IPS-18a (cell line): ENCODE data around the gene URB1.
"Not testable (repeated sequence)": the region's sequence is repeated elsewhere in the genome, so short reads cannot be mapped to it uniquely, and the experiment has no call there.

Source experiments
- H3K27ac ChIP-seq: one replicate; pipeline ENCODE4 v1.5.1; 2013; ENCODE audit warnings: low read length
- H3K27me3 ChIP-seq: one replicate; pipeline ENCODE4 v1.6.1; 2013; ENCODE audit warnings: mild to moderate bottlenecking, low read length; ENCODE audit not compliant: control insufficient read depth, insufficient read depth
- H3K36me3 ChIP-seq: one replicate; pipeline ENCODE4 v1.6.1; 2013; ENCODE audit warnings: low read depth, low read length; ENCODE audit not compliant: control insufficient read depth
- H3K4me1 ChIP-seq: one replicate; pipeline ENCODE4 v1.6.1; 2013; ENCODE audit warnings: low read depth, low read length; ENCODE audit not compliant: control insufficient read depth
- H3K4me3 ChIP-seq: one replicate; pipeline ENCODE4 v1.5.1; 2013; ENCODE audit warnings: low read length
- H3K9ac ChIP-seq: one replicate; pipeline ENCODE4 v1.6.1; 2013; ENCODE audit warnings: mild to moderate bottlenecking, low read length, moderate library complexity
- H3K9me3 ChIP-seq: one replicate; pipeline ENCODE4 v1.6.1; 2013; ENCODE audit warnings: low read depth, low read length; ENCODE audit not compliant: control insufficient read depth

URB1 gene

DNA sequence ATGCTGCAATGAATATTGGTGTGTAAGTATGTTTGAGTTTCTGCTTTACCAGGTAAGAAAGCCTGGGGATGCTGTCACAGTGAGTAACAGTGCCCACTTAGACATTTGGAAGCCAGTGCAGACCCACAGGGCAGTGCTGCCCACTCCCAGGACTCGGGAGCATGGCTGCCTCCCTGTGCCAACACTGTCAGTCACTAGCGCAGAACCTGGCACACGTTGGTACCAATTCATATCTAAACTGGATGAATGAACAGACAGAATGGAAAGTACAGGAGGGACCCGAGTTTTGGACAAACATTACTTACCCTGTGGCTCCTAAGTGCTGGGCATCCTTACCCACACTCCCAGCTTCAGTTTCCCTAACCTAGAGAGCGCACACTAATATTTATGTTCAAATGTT, 18.1 kb upstream of the URB1 start:
- Histone ChIP-seq H3K9me3 (no peaks in the 10 kb centered on the region), H3K4me1 (peaks cover 14% of the 10 kb centered on the region), H3K27me3 (peaks cover 65% of the 10 kb centered on the region), H3K27ac (no peak overlapping the region), H3K36me3 (no peaks in the 10 kb centered on the region), H3K9ac (no peak overlapping the region), H3K4me3 (no peak overlapping the region)

DNA sequence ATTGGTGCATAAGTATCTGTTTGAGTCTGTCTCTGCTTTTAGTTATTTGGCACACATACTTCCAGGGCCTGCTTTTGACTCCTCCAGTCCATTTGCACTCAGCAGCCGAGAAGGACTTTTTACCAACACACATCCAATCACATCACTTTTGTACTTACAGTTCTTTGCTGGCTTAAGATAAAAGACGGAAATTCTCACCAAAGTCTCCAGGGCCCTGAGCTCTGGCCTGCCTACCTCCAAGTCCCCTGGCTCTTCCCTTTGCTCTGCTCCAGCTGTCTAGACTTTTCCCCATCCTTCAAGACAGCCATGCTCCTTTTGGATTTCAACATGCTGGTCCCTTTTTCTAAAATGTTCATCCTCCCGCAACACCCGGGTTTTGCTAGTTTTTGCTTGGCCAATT, 17.5 kb upstream of the URB1 start:
- peaks cover 59% of the 10 kb centered on the region for H3K27me3 ChIP-seq
- H3K9me3 ChIP-seq: no peaks in the 10 kb centered on the region
- no peak overlapping the region for H3K4me3 ChIP-seq
- H3K27ac ChIP-seq: no peak overlapping the region
- H3K4me1 ChIP-seq: peaks cover 7% of the 10 kb centered on the region
- H3K9ac ChIP-seq: no peak overlapping the region
- no peaks in the 10 kb centered on the region for H3K36me3 ChIP-seq

DNA sequence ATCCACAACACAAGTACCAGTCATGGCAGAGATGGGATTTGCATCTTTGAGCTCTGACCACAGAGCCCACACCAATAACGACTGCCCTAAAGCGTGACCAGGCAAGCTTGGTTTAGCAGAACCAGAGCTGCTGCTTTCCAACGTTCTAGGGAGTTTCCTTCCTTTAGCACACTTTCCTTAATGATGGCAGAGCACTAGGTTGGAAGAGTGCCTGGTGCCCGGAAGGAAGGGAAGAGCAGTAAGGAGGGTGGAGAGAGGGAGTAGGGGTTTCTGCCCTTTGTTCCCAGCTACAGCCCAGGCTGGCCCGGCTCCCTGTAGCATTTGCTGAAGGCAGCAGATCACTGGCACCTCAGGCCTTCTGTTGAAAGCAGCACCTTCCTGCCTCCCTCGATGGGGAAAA, 13.6 kb upstream of the URB1 start:
- H3K4me3 ChIP-seq: no peak overlapping the region
- H3K27me3 ChIP-seq: peaks cover 20% of the 10 kb centered on the region
- H3K4me1 ChIP-seq: peaks cover 3% of the 10 kb centered on the region
- no peak overlapping the region for H3K27ac ChIP-seq
- no peak overlapping the region for H3K9ac ChIP-seq
- H3K36me3 ChIP-seq: no peaks in the 10 kb centered on the region
- H3K9me3 ChIP-seq: no peaks in the 10 kb centered on the region

DNA sequence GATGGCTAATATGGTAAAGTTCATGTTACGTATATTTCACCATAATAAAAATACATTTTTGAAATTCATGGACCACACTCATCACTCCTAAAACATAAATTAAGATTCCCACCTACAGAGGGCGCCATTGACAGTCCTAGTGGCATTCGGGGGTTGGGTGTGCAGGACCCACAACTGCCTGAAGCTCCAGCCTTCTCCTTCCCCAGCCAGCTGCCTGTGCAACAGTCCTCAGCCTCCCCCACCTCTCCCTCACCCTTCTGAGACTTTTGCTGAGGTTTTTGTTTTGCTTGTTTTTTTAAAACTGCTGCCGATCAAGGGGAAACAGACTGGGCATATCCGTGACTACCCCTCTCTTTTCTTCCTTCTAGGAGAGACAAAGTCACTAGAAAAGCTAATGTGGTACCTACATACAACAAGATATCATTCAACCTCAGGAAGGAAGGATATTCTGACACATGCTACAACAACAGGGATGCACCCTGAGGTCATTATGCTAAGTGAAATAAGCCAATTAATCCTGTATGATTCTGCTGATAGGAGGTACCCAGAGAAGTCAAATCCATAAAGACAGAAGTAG, 10.5 kb upstream of the URB1 start:
- Histone ChIP-seq H3K36me3 (no peaks in the 10 kb centered on the region), H3K4me3 (no peak overlapping the region), H3K27me3 (no peaks in the 10 kb centered on the region), H3K4me1 (peaks cover 3% of the 10 kb centered on the region), H3K9me3 (no peaks in the 10 kb centered on the region), H3K9ac (no peak overlapping the region), H3K27ac (no peak overlapping the region)

DNA sequence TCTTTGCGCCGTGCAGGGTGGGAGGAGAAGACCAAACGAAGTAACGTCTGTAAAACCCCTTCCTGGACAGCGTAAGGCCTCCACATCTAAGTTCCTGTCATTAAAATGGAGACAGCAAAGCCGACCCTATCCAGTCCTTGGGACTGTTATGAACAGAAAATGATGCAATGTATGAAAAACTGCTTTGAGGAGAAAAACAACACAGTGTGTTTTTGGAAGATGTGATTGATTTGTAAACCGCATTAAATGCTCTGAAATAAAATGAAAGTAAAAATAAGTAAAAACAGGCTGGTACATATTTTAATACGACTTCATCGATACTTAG, 827 bp upstream of the URB1 start:
- peak overlapping the region; percentile 95 for H3K4me3 ChIP-seq
- no peaks in the 10 kb centered on the region for H3K9me3 ChIP-seq
- H3K4me1 ChIP-seq: no peaks in the 10 kb centered on the region
- no peak overlapping the region for H3K27ac ChIP-seq
- peaks cover 15% of the 10 kb centered on the region for H3K27me3 ChIP-seq
- H3K36me3 ChIP-seq: no peaks in the 10 kb centered on the region
- H3K9ac ChIP-seq: peak overlapping the region; percentile 64

DNA sequence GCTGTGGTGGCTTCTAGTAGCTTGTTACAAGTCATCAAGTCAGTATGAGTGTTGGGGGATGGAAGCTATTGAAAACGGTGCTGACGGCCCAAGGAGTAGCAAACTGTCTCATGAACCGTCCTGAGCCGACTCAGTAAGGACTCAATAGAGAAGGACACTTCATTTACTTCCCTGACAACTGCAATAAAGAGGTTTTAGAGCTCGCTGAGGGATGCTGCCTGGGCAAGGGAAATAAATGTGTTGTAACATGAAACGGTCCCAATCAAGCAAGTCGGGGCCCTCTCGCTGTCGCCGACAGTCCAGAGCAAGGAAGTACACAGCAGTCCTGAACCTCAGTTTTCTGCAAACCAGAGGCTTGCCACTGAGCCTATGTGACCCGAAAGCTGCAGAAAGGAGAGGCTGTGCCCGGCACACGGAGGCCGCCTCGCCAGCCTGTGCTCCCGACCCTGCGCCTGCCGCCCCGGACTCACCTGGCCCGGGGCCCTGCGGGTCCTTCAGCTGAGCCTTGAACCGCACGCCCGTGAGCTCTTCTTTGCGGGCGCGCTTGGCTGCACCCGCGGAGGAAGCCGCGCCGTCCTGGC, 423 bp downstream of the URB1 start:
- no peaks in the 10 kb centered on the region for H3K36me3 ChIP-seq
- peaks cover 15% of the 10 kb centered on the region for H3K27me3 ChIP-seq
- H3K27ac ChIP-seq: no peak overlapping the region
- no peaks in the 10 kb centered on the region for H3K4me1 ChIP-seq
- peak overlapping the region; percentile 95 for H3K4me3 ChIP-seq
- no peaks in the 10 kb centered on the region for H3K9me3 ChIP-seq
- peak overlapping the region; percentile 76 for H3K9ac ChIP-seq

DNA sequence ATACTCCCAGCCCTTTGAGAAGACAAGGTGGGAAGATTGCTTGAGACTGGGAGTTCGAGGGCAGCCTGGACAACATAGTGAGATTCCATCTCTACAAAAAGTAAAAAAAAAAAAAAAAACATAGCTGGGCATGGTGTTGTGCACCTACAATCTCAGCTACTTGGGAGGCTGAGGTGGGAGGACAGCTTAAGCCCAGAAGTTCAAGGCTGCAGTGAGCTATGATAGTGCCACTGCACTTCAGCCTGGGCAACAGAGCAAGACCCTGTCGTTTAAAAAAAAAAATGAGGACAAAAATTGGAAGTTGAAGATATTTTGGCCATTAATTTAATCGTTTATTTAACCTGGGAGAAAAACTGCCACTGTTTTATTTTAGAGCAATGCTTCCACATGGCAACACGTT, 1.1 kb downstream of the URB1 start:
- Histone ChIP-seq H3K27ac (no peak overlapping the region), H3K4me3 (peak overlapping the region; percentile 95), H3K36me3 (no peaks in the 10 kb centered on the region), H3K9ac (peak overlapping the region; percentile 76), H3K4me1 (no peaks in the 10 kb centered on the region), H3K27me3 (peaks cover 15% of the 10 kb centered on the region), H3K9me3 (no peaks in the 10 kb centered on the region)

DNA sequence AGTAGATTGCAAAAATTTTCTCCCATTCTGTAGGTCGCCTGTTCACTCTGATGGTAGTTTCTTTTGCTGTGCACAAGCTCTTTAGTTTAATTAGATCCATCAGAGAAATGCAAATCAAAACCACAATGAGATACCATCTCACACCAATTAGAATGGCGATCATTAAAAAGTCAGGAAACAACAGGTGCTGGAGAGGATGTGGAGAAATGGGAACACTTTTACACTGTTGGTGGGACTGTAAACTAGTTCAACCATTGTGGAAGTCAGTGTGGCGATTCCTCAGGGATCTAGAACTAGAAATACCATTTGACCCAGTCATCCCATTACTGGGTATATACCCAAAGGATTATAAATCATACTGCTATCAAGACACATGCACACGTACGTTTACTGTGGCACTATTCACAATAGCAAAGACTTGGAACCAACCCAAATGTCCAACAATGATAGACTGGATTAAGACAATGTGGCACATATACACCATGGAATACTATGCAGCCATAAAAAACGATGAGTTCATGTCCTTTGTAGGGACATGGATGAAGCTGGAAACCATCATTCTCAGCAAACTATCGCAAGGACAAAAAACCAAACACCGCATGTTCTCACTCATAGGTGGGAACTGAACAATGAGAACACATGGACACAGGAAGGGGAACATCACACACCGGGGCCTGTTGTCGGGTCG, 2.1 kb downstream of the URB1 start:
- not testable (repeated sequence) for H3K4me1 ChIP-seq, H3K27ac ChIP-seq, H3K9ac ChIP-seq, H3K9me3 ChIP-seq, H3K4me3 ChIP-seq, H3K36me3 ChIP-seq
- peaks cover 15% of the 10 kb centered on the region for H3K27me3 ChIP-seq

DNA sequence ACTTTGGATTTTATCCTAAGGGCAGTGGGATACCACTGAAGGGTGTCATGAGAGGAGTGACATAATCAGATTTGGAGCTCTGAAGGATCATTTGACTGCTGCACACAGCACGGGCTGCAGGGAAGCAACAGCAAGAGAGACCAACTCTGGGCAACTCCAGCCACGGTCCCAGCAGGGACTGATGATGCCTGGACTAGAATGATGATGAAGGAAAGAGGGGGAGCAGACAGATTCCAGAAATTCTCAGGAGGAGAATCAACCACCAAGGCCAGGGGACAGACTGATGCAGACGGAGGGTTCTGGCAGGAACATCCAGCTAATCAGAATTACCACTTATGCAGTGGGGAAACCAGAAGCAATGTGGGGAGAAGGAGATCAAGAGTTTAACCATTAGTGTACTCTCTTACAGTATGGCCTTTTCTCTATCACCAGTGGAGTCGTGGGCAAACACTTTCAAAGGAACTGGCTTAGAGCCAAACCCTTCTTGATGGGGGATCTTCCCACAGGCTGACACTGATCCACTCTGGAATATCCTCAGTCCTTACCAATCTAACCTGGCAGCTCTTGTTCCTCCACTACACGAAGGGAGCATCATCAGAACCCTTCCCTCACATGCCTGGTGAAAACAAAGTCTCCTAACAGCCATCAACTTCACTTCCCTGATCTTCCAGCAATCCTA, 3.3 kb downstream of the URB1 start:
- no peaks in the 10 kb centered on the region for H3K9me3 ChIP-seq
- H3K4me1 ChIP-seq: no peaks in the 10 kb centered on the region
- no peak overlapping the region for H3K27ac ChIP-seq
- peaks cover 8% of the 10 kb centered on the region for H3K36me3 ChIP-seq
- H3K4me3 ChIP-seq: no peak overlapping the region
- no peak overlapping the region for H3K9ac ChIP-seq
- H3K27me3 ChIP-seq: peaks cover 7% of the 10 kb centered on the region

DNA sequence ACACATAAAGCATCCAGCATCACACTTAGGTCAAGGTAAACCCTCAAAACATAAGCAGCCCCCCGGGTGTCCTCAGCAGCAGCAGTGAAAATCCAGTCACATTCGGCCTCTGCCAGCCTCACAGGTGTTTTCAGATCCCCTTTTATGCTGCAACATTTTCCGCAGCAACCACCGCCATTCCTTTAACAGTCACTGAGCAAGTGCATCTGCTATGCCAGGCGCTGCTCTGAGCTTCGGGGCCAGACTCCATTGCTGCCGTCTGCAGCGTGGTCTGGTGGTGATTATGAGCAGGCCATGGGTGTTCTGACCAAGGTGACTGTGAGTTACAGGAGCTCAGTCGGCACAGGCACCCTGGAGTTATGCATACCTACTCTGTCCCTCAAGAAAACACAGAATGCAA, 4.5 kb downstream of the URB1 start:
- H3K27ac ChIP-seq: no peak overlapping the region
- no peaks in the 10 kb centered on the region for H3K4me1 ChIP-seq

DNA sequence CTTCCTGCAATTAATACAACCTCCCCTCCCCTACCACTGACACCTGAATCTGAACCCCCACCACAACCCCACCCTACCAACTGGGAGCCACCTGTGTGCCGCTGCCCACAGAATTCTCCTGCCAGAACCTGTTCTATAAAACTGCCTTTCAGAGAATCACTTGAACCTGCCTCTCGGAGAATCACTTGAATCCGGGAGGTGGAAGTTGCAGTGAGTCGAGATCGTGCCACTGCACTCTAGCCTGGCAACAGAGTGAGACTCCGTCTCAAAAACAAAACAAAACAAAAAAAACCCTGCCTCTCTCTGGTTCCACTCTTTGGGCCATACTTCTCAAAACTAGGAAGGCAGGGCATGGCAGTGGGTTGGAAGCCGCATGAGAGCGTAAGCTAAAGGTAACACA, 5.7 kb downstream of the URB1 start:
- no peak overlapping the region for H3K4me3 ChIP-seq
- no peak overlapping the region for H3K9ac ChIP-seq
- no peaks in the 10 kb centered on the region for H3K9me3 ChIP-seq
- no peaks in the 10 kb centered on the region for H3K27me3 ChIP-seq
- peaks cover 31% of the 10 kb centered on the region for H3K36me3 ChIP-seq
- no peaks in the 10 kb centered on the region for H3K4me1 ChIP-seq
- H3K27ac ChIP-seq: no peak overlapping the region

More for the DNA sequence above, 4.5 kb downstream of the URB1 start:
- Histone ChIP-seq H3K4me3 (no peak overlapping the region), H3K9ac (no peak overlapping the region), H3K27me3 (no peaks in the 10 kb centered on the region), H3K36me3 (peaks cover 20% of the 10 kb centered on the region), H3K9me3 (no peaks in the 10 kb centered on the region)
